Pancreas (tissue), 10 donors: ENCODE measurements around the gene CCDC92B. TPM values are rescaled to one million over a fixed set of nuclear protein-coding genes. Genes with fewer than 3 reads are reported as not detected.

Source experiments
- ATAC-seq, 4 donors: fragments of 200-7000 bp; cut with Tn5 transposase; one replicate each; pipeline versions ENCODE4 v1.8.0 to v1.9.1; 2020; ENCODE audit warnings: mild to moderate bottlenecking in 4 of 4, moderate library complexity in 4 of 4
- DNase-seq, 6 donors: peaks; one replicate each; pipeline ENCODE4 v3.0.0-alpha.2; 2020
- FAIRE-seq: peaks from 2 replicates; lab custom pipeline; 2012; peaks lifted over from hg19 to GRCh38; lab: Jason Lieb, UNC
- H3K27ac ChIP-seq, 4 donors: fragments of 200-600 bp; sonication (generic); 1 replicate in 3 of 4; 2 replicates in 1 of 4; pipeline versions ENCODE4 v1.5.0 to v1.8.0; 2020
- H3K27me3 ChIP-seq, 4 donors: fragments of 200-600 bp; one replicate each; pipeline ENCODE4 v1.8.0; 2021
- H3K36me3 ChIP-seq, 3 donors: fragments of 200-600 bp; sonication (generic) in 1 of 3; one replicate each; pipeline versions ENCODE4 v1.5.0 to v1.8.0; 2020 to 2021
- H3K4me1 ChIP-seq, 3 donors: fragments of 200-600 bp; one replicate each; pipeline ENCODE4 v1.8.0; 2021
- H3K4me3 ChIP-seq, 4 donors: fragments of 200-600 bp; sonication (generic) in 2 of 4; one replicate each; pipeline versions ENCODE4 v1.5.0 to v1.8.0; 2020 to 2021
- H3K9me3 ChIP-seq, 4 donors: fragments of 200-600 bp; one replicate each; pipeline ENCODE4 v1.8.0; 2021
- CTCF ChIP-seq, 4 donors: fragments of 200-600 bp; sonication (generic) in 3 of 4; IDR thresholded peaks; one replicate each; pipeline versions ENCODE4 v1.5.0 to v1.8.0; 2021; ENCODE audit warnings: antibody characterized with exemption in 4 of 4
- WGBS, 2 donors: extraction: QIAGEN DNeasy Blood & Tissue Kit; methylation state at CpG; one replicate each; pipeline ENCODE4 v1.1.7; 2013; 5-methylcytosine and 5-hydroxymethylcytosine counted together
- intact Hi-C, 3 donors: fragments of 100-400 bp; cut with DNase I; formaldehyde crosslinking; loops; one replicate each; pipeline versions ENCODE4 v1.11.1 to v1.14.2; 2022
- polyA plus RNA-seq, 2 donors: library from polyadenylated mRNA; stranded (reverse); fragments of 200-250 nt; gene quantifications; one replicate each; pipeline ENCODE4 v1.2.3, GENCODE V29; 2013
- total RNA-seq, 6 donors: library from RNA; stranded (reverse); fragmentation: NEBNext Ultra II Directional in 4 of 6; extraction: Animal tissue kit (Norgen Biotek cat#: 25700) in 4 of 6; gene quantifications; one replicate each; pipeline versions ENCODE4 v1.2.1 to v1.2.4, GENCODE V29; 2021 to 2023
- donor health status: healthy with polysubstance abuse.
- donor health status: DM: no; HTN: no; CAD: no; lungs with moderate emphysema.
- donor health status: DM: no; HTN: no; CAD: no.
- donor health status: control.
- donor health status: control.
- donor health status: Bipolar disorder and iron deficiency.
- donor health status: DM: yes; HTN: yes; CAD: no.
- donor health status: DM: no; HTN: no; CAD: no.
- donor health status: DM: no; HTN: no; CAD: no.
- donor health status: DM: yes; HTN: yes; CAD: no.

Gene CCDC92B
- total and polyA plus RNA-seq, 8 donors, result 0.19 to 4.6 (median 0.69) TPM

- ATAC-seq (no peak), DNase-seq (no peak), FAIRE-seq (no peak)
- 76 to 83% methylated on average over 6 of the region's 6 CpGs for WGBS, 2 donors
- H3K36me3 ChIP-seq, result no peaks in the 10 kb centered on the region
- H3K27ac ChIP-seq, result no peak overlapping the region
- no peaks in the 10 kb centered on the region for H3K4me1 ChIP-seq
- H3K27me3 ChIP-seq, result no peaks in the 10 kb centered on the region
- no peak overlapping the region for H3K4me3 ChIP-seq
- intact Hi-C loops, result no loop called here
- H3K9me3 ChIP-seq, result no peaks in the 10 kb centered on the region
- TF ChIP-seq CTCF (IDR thresholded peaks at IDR 0.05), result no peak
These were observed 29.0 kb upstream of the CCDC92B start for GRCh38 chr17:2778489-2778888.

DNA sequence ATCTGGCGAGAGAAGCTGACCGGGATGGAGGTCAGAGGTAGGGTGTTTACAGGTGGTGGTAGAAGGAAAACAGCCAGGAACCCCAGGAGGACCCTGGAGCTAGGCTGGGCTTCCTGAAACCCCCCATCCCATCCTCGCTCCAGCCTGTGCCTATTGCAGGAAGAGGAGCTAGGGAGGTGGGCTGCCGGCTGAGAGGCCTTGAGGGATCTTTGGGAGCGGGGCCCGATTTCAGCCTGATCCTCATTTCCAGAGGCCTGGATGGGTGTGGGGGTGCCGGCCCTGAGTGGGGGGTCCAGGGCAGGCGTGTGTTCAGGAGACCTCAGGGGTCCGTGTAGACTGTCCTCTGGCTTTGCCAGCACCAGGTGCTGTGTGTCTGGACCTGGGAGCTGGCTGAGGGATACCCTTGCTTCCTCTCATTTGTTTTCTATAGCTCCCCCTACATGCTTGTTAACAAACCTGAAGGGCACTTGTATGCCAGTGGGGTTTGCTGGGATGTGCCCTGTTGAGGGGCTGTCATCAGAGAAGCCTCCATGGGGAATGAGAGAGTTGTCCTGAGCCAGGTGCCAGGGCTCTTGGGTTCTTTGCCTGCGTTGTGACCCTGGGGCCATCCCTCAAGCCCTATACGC, 27.9 kb upstream of the CCDC92B start:
- Histone ChIP-seq H3K9me3 (no peaks in the 10 kb centered on the region), H3K27ac (no peak overlapping the region), H3K36me3 (no peaks in the 10 kb centered on the region), H3K27me3 (no peaks in the 10 kb centered on the region), H3K4me3 (peak overlapping the region in 2 of 4 donors; percentile 27 to 43), H3K4me1 (no peaks in the 10 kb centered on the region)
- ATAC-seq (peak in 3 of 4 donors; percentile 8 to 10 (median 8)), FAIRE-seq (no peak), DNase-seq (no peak)
- TF ChIP-seq CTCF (IDR thresholded peaks at IDR 0.05), result no peak
- 42 to 48% methylated on average over 10 to 11 of the region's 11 CpGs for WGBS, 2 donors
- intact Hi-C loops, result no loop called here

DNA sequence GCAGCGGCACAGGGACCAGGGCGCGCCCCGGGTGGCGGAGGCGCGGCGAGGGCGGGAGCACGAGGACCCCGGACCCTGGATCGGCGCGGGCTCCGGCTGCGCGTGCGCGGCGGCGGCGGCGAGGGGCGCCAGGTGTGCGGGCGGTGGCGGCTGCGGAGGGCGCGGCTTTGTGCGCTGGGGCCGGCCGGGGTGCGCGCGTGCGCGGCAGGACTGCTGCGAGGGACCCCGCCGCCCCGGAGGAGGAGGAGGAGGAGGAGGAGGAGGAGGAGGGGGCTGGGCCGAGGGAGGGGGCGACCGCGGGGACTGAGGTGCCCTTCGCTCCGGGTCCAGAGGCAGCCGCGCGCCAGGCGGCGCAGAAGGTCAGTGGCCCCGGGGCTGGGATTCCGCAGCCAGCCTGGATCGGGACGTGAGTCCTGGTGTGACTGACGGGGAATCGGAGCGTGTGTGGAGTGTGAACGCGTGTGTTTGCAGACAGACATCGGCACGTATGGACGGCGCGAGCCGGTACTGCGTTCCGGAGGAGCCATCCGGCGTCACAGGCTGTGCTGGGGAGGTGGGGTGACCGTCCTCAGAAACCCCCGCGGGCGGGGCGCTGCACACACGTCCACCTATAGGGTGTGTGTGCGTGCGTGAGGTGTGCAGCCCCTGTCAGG, 27.3 kb upstream of the CCDC92B start:
- no peaks in the 10 kb centered on the region for H3K27me3 ChIP-seq
- no peaks in the 10 kb centered on the region for H3K9me3 ChIP-seq
- H3K4me3 ChIP-seq, result peak overlapping the region in 2 of 4 donors; percentile 27 to 43
- no peak overlapping the region for H3K27ac ChIP-seq
- TF ChIP-seq CTCF (IDR thresholded peaks at IDR 0.05), result no peak
- ATAC-seq, result peak in 3 of 4 donors; percentile 52 to 71 (median 66)
- 0 to 1% methylated on average over 34 to 80 of the region's 80 CpGs for WGBS, 2 donors
- no peak for DNase-seq
- intact Hi-C loops, result no loop called here
- H3K4me1 ChIP-seq, result no peaks in the 10 kb centered on the region
- no peaks in the 10 kb centered on the region for H3K36me3 ChIP-seq
- no peak for FAIRE-seq

DNA sequence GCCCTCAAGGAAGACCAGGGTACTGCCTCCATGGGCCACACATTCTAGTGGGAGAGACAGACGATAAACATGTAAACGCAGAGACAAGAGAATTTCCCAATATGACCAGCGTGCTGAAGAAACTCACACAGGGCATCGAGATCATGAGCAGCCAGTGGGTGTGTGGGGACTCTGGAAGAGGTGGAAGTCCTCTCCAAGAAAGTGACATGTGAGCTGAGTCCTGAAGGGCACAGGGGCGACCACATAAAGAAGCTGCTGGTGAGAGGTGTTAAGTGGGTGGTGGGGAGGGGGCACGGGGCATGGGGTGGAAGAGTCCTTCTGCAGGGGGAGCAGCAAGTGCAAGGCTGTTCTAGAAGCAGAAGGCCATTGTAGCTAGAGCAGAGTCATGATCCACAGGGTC, 25.8 kb upstream of the CCDC92B start:
- ATAC-seq (no peak), FAIRE-seq (no peak), DNase-seq (no peak)
- no peak for TF ChIP-seq CTCF (IDR thresholded peaks at IDR 0.05)
- no peaks in the 10 kb centered on the region for H3K36me3 ChIP-seq
- 81 to 82% methylated on average over 6 of the region's 6 CpGs for whole genome bisulfite sequencing, 2 donors
- no peaks in the 10 kb centered on the region for H3K9me3 ChIP-seq
- no peaks in the 10 kb centered on the region for H3K27me3 ChIP-seq
- no peak overlapping the region for H3K4me3 ChIP-seq
- no peaks in the 10 kb centered on the region for H3K4me1 ChIP-seq
- no peak overlapping the region for H3K27ac ChIP-seq
- intact Hi-C loops, result no loop called here

DNA sequence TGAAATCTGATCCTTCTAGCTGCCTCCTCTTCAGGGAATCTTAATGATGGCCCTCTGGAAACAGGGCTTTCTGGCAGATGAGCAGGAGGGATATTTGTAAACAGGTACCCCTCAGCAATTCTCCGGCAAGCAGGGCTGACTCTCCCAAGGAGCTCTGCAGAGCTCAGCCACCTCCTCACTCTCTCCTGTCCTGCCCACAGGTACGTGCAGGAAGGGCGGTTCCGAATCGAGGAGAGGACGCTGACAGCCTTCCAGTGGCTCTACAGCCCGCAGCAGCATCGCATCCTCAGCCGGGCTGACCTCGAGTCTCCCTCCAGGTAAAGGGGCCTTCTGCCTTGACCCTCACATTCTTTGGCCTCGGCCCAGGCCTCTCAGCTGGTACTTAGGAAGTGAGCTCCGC, 20.7 kb upstream of the CCDC92B start:
- Histone ChIP-seq H3K36me3 (no peaks in the 10 kb centered on the region), H3K27ac (no peak overlapping the region), H3K4me1 (no peaks in the 10 kb centered on the region), H3K4me3 (no peak overlapping the region), H3K27me3 (no peaks in the 10 kb centered on the region), H3K9me3 (no peaks in the 10 kb centered on the region)
- FAIRE-seq (no peak), ATAC-seq (no peak), DNase-seq (peak in 1 of 6 donors; percentile 52)
- intact Hi-C loops, result no loop called here
- no peak for TF ChIP-seq CTCF (IDR thresholded peaks at IDR 0.05)
- WGBS, 2 donors, result 70 to 71% methylated on average over 12 of the region's 12 CpGs
